Keratinocyte (primary cell): ENCODE measurements around the gene HBP1. TPM values are rescaled to one million over a fixed set of nuclear protein-coding genes. Genes with fewer than 3 reads are reported as not detected.

ENCODE experiments used
- DNase-seq: peaks from one replicate; pipeline ENCODE4 v3.0.0-alpha.2; 2011; ENCODE audit warnings: low read depth, missing footprints, low spot score
- FAIRE-seq: peaks from 2 replicates; lab custom pipeline; 2011; peaks lifted over from hg19 to GRCh38; lab: Jason Lieb, UNC
- H2AFZ ChIP-seq: 2 replicates; pipeline ENCODE4 v1.6.0; 2012; ENCODE audit warnings: low read length, control low read depth, inconsistent platforms; ENCODE audit not compliant: control insufficient read depth
- H3K27ac ChIP-seq: 2 replicates; pipeline ENCODE4 v1.5.1; 2011; ENCODE audit warnings: low read length; ENCODE audit not compliant: control insufficient read depth, insufficient read depth
- H3K27me3 ChIP-seq: 3 replicates; pipeline ENCODE4 v1.6.0; 2011; ENCODE audit warnings: low read length; ENCODE audit not compliant: control insufficient read depth, insufficient read depth; ENCODE audit errors: extremely low read depth
- H3K36me3 ChIP-seq, 2 experiments: 2 replicates in 1 of 2; 3 replicates in 1 of 2; pipeline ENCODE4 v1.5.1; 2011; ENCODE audit warnings: low read length in 2 of 2, mild to moderate bottlenecking in 1 of 2; ENCODE audit not compliant: control insufficient read depth in 2 of 2, insufficient read depth in 2 of 2; ENCODE audit errors: extremely low read depth in 1 of 2
- H3K4me1 ChIP-seq: 3 replicates; pipeline ENCODE4 v1.5.1; 2011; ENCODE audit warnings: low read length; ENCODE audit not compliant: control insufficient read depth, insufficient read depth; ENCODE audit errors: extremely low read depth
- H3K4me2 ChIP-seq: 3 replicates; pipeline ENCODE4 v1.6.0; 2011; ENCODE audit warnings: low read depth, low read length; ENCODE audit not compliant: control insufficient read depth, insufficient read depth; ENCODE audit errors: extremely low read depth
- H3K4me3 ChIP-seq, 3 experiments: fragments of 200-600 bp in 1 of 3; sonication (generic) in 1 of 3; 2 replicates in 2 of 3; 3 replicates in 1 of 3; pipeline ENCODE4 v1.5.1; 2011 to 2016; ENCODE audit warnings: low read length in 3 of 3, mild to moderate bottlenecking in 3 of 3, control low read depth in 2 of 3, inconsistent platforms in 1 of 3, low read depth in 1 of 3, mixed read lengths in 1 of 3, mixed run types in 1 of 3, moderate library complexity in 1 of 3; ENCODE audit not compliant: control insufficient read depth in 2 of 3, insufficient read depth in 2 of 3; ENCODE audit errors: extremely low read depth in 1 of 3
- H3K79me2 ChIP-seq: 2 replicates; pipeline ENCODE4 v1.6.0; 2012; ENCODE audit warnings: low read length; ENCODE audit not compliant: control insufficient read depth, insufficient read depth
- H3K9ac ChIP-seq: 3 replicates; pipeline ENCODE4 v1.6.0; 2011; ENCODE audit warnings: low read length; ENCODE audit not compliant: control insufficient read depth, insufficient read depth; ENCODE audit errors: extremely low read depth
- H3K9me1 ChIP-seq: 3 replicates; pipeline ENCODE4 v1.6.0; 2011; ENCODE audit warnings: low read length; ENCODE audit not compliant: control insufficient read depth, insufficient read depth; ENCODE audit errors: extremely low read depth
- H3K9me3 ChIP-seq: 2 replicates; pipeline ENCODE4 v1.5.1; 2012; ENCODE audit warnings: low read depth, low read length; ENCODE audit not compliant: control insufficient read depth
- H4K20me1 ChIP-seq: 3 replicates; pipeline ENCODE4 v1.6.0; 2011; ENCODE audit warnings: low read length; ENCODE audit not compliant: control insufficient read depth, insufficient read depth; ENCODE audit errors: extremely low read depth
- CTCF ChIP-seq, 3 experiments: IDR thresholded peaks in 1 of 3; conservative IDR thresholded peaks in 1 of 3; optimal IDR thresholded peaks in 1 of 3; 2 replicates in 2 of 3; 3 replicates in 1 of 3; pipeline versions ENCODE3 to v1.5.1; 2011; ENCODE audit warnings: low read length in 3 of 3, mild to moderate bottlenecking in 3 of 3, moderate library complexity in 2 of 3, control low read depth in 1 of 3, inconsistent platforms in 1 of 3; ENCODE audit not compliant: insufficient read depth in 2 of 3; ENCODE audit errors: extremely low read depth in 1 of 3
- EZH2 ChIP-seq: IDR thresholded peaks from one replicate; pipeline ENCODE4 v1.6.1; 2012; ENCODE audit warnings: inconsistent platforms, mild to moderate bottlenecking, low read length, moderate library complexity
- dilution Hi-C: fragments of 300-500 bp; cut with MboI; formaldehyde crosslinking; loops from one replicate; pipeline ENCODE4 v1.7.0; 2020; ENCODE audit warnings: low sequenced_read_pairs; ENCODE audit not compliant: extremely low pct_ligation_motif_present
- polyA plus RNA-seq, 5 experiments: library from polyadenylated mRNA; depleted of rRNA in 3 of 5; stranded (reverse) in 3 of 5; stranded (forward) in 1 of 5; unstranded in 1 of 5; fragments of >200 nt; gene quantifications; 1 replicate in 1 of 5; 2 replicates in 3 of 5; 3 replicates in 1 of 5; pipeline versions ENCODE4 v1.2.1 to v1.2.3, GENCODE V29; 2011 to 2012; ENCODE audit warnings: missing spikeins in 2 of 5, low read depth in 1 of 5, low replicate concordance in 1 of 5

The HBP1 gene
- polyA plus RNA-seq, 1 donor (not counting 4 experiments of a cell fraction or from before 2014, with no cell fraction given): 42.8 TPM

GRCh38 chr7:107167483-107168232 is 1.1 kb upstream of the HBP1 start:
- dilution Hi-C loops: no loop called here

GRCh38 chr7:107169120-107170050 is 582 bp downstream of the HBP1 start:
- dilution Hi-C loops: no loop called here
- no peaks in the 10 kb centered on the region for H4K20me1 ChIP-seq
- H3K27ac ChIP-seq: peak overlapping the region; percentile 98
- H3K9me3 ChIP-seq: no peaks in the 10 kb centered on the region
- peak overlapping the region; percentile 88 for H3K4me2 ChIP-seq
- no peaks in the 10 kb centered on the region for H3K36me3 ChIP-seq
- H3K79me2 ChIP-seq: peaks cover 39% of the 10 kb centered on the region
- FAIRE-seq (peak; percentile 75), DNase-seq (peak; percentile 81)
- peaks cover 6% of the 10 kb centered on the region for H3K4me1 ChIP-seq
- H3K4me3 ChIP-seq: peak overlapping the region; percentile 96 to 99 (median 98)
- no peaks in the 10 kb centered on the region for H3K27me3 ChIP-seq
- no peaks in the 10 kb centered on the region for H3K9me1 ChIP-seq
- H3K9ac ChIP-seq: peak overlapping the region; percentile 98
- TF ChIP-seq EZH2: no peak
- no peak for TF ChIP-seq CTCF (optimal IDR thresholded peaks at IDR 0.05 in 1 of 3, IDR thresholded peaks at IDR 0.05 in 1 of 3, conservative IDR thresholded peaks at IDR 0.05 in 1 of 3; ENCODE audit: extremely low read depth in 1 of 3, insufficient read depth in 2 of 3, low read length in 3 of 3)
- H2AFZ ChIP-seq: peak overlapping the region; percentile 63

More at GRCh38 chr7:107167483-107168232, 1.1 kb upstream of the HBP1 start:
- Histone ChIP-seq H3K9me1 (no peaks in the 10 kb centered on the region), H3K4me3 (peak overlapping the region; percentile 54 to 92 (median 75)), H3K9me3 (no peaks in the 10 kb centered on the region), H3K27me3 (no peaks in the 10 kb centered on the region), H2AFZ (peak overlapping the region; percentile 92), H3K79me2 (peaks cover 25% of the 10 kb centered on the region), H3K4me1 (peaks cover 6% of the 10 kb centered on the region), H4K20me1 (no peaks in the 10 kb centered on the region), H3K9ac (peak overlapping the region; percentile 99), H3K4me2 (peak overlapping the region; percentile 98), H3K36me3 (no peaks in the 10 kb centered on the region), H3K27ac (peak overlapping the region; percentile 99)
- FAIRE-seq: peak; percentile 81
- TF ChIP-seq CTCF (optimal IDR thresholded peaks at IDR 0.05 in 1 of 3, IDR thresholded peaks at IDR 0.05 in 1 of 3, conservative IDR thresholded peaks at IDR 0.05 in 1 of 3; ENCODE audit: extremely low read depth in 1 of 3, insufficient read depth in 2 of 3, low read length in 3 of 3) (peak in 1 of 3 experiments; percentile 49), EZH2 (no peak)
- DNase-seq: peak; percentile 59
